Esophagus squamous epithelium (tissue), 4 donors: ENCODE measurements around the gene DEPDC1.

ENCODE experiments used
- CTCF ChIP-seq, 6 experiments: fragments of 450-650 bp in 4 of 6; fragments of 200-600 bp in 2 of 6; sonication (generic) in 2 of 6; IDR thresholded peaks; one replicate each; pipeline ENCODE4 v1.5.1; 2016 to 2019; ENCODE audit warnings: antibody characterized with exemption in 6 of 6, mild to moderate bottlenecking in 4 of 6, moderate library complexity in 4 of 6
- POLR2A ChIP-seq, 4 donors: fragments of 450-650 bp; IDR thresholded peaks; one replicate each; pipeline ENCODE4 v1.6.1; 2017; ENCODE audit warnings: antibody characterized with exemption in 4 of 4, mild to moderate bottlenecking in 4 of 4, moderate library complexity in 3 of 4

- no peak for TF ChIP-seq CTCF (IDR thresholded peaks at IDR 0.05)
- no peak for TF ChIP-seq POLR2A (IDR thresholded peaks at IDR 0.05)
Observed at GRCh38 chr1:68525781-68526180, 28.9 kb upstream of the DEPDC1 start.
